GM19395 (cell line): ENCODE results near the gene ITPR2.
"Not testable (repeated sequence)": the region's sequence is repeated elsewhere in the genome, so short reads cannot be mapped to it uniquely, and the experiment has no call there.

Experiments used
- ATAC-seq: cut with Tn5 transposase; IDR thresholded peaks from one replicate; pipeline ENCODE4 v1.9.1; 2021; ENCODE audit warnings: mild to moderate bottlenecking, moderate library complexity; ENCODE audit not compliant: unreplicated experiment

ITPR2 gene

GRCh38 chr12:26473291-26473690 is 359.7 kb downstream of the ITPR2 start:
- ATAC-seq: peak; percentile 91

GRCh38 chr12:26471560-26471959 is 361.4 kb downstream of the ITPR2 start:
- peak; percentile 85 for ATAC-seq

GRCh38 chr12:26469421-26470180 is 363.4 kb downstream of the ITPR2 start:
- no peak for ATAC-seq

- no peak for ATAC-seq
Observed at GRCh38 chr12:26467351-26467750, 365.6 kb downstream of the ITPR2 start.

GRCh38 chr12:26466726-26467125 is 366.3 kb downstream of the ITPR2 start:
- no peak for ATAC-seq

GRCh38 chr12:26465419-26466097 is 367.4 kb downstream of the ITPR2 start:
- ATAC-seq: no peak

GRCh38 chr12:26461776-26462175 is 371.2 kb downstream of the ITPR2 start:
- ATAC-seq: no peak

GRCh38 chr12:26460361-26460760 is 372.6 kb downstream of the ITPR2 start:
- no peak for ATAC-seq

- ATAC-seq: no peak
Observed at GRCh38 chr12:26455936-26456574, 376.9 kb downstream of the ITPR2 start.

GRCh38 chr12:26453246-26453645 is 379.7 kb downstream of the ITPR2 start:
- no peak for ATAC-seq

GRCh38 chr12:26452511-26452910 is 380.5 kb downstream of the ITPR2 start:
- ATAC-seq: no peak

GRCh38 chr12:26451763-26452162 is 381.2 kb downstream of the ITPR2 start:
- no peak for ATAC-seq

- ATAC-seq: no peak
Observed at GRCh38 chr12:26445909-26446308, 387.1 kb downstream of the ITPR2 start.

GRCh38 chr12:26443309-26443708 is 389.7 kb downstream of the ITPR2 start:
- ATAC-seq: no peak

- ATAC-seq: no peak
Observed at GRCh38 chr12:26441434-26441833, 391.6 kb downstream of the ITPR2 start.

GRCh38 chr12:26435069-26435404 is 398.0 kb downstream of the ITPR2 start:
- ATAC-seq: no peak

- no peak for ATAC-seq
Observed at GRCh38 chr12:26434299-26435068, 398.5 kb downstream of the ITPR2 start.

- ATAC-seq: not testable (repeated sequence)
Observed at GRCh38 chr12:26433701-26434100, 399.3 kb downstream of the ITPR2 start.

GRCh38 chr12:26431211-26431610 is 401.8 kb downstream of the ITPR2 start:
- ATAC-seq: no peak

GRCh38 chr12:26430596-26430995 is 402.4 kb downstream of the ITPR2 start:
- ATAC-seq: not testable (repeated sequence)

- ATAC-seq: no peak
Observed at GRCh38 chr12:26429070-26429691, 403.8 kb downstream of the ITPR2 start.
